Measurements from ENCODE around the gene UBE2O. TPM values are rescaled to one million over a fixed set of nuclear protein-coding genes. Genes with fewer than 3 reads are reported as not detected.

UBE2O gene
- total RNA-seq, 1 experiment from 2014 or later = 64.7 TPM

DNA sequence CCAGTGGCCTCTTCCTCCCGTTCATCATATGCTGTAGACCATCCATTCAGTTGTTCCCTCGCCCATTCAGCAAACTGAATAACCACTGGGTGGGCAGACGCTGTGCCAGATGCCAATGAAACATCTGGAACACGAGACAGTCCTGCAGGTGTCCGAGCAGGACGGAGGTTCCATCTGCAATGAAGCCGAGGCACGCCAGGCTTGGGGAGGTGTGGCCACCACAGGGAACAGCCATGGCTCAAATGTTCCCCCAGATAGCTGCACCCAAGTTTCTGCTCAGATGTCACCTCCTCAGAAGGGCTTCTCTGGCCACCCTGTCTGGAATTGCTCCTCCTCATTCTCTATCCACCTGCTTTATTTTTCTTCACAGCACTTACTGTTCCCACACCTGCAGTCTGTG, 30.5 kb downstream of the UBE2O start:
- TF ChIP-seq, protein P1, sequence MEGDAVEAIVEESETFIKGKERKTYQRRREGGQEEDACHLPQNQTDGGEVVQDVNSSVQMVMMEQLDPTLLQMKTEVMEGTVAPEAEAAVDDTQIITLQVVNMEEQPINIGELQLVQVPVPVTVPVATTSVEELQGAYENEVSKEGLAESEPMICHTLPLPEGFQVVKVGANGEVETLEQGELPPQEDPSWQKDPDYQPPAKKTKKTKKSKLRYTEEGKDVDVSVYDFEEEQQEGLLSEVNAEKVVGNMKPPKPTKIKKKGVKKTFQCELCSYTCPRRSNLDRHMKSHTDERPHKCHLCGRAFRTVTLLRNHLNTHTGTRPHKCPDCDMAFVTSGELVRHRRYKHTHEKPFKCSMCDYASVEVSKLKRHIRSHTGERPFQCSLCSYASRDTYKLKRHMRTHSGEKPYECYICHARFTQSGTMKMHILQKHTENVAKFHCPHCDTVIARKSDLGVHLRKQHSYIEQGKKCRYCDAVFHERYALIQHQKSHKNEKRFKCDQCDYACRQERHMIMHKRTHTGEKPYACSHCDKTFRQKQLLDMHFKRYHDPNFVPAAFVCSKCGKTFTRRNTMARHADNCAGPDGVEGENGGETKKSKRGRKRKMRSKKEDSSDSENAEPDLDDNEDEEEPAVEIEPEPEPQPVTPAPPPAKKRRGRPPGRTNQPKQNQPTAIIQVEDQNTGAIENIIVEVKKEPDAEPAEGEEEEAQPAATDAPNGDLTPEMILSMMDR (conservative IDR thresholded peaks at IDR 0.05; ENCODE audit: low read depth, low read length) = no peak
- no peak for TF ChIP-seq EZH2phosphoT487 (IDR thresholded peaks at IDR 0.05; ENCODE audit: borderline replicate concordance, low read length)
- no peak for TF ChIP-seq EZH2 (IDR thresholded peaks at IDR 0.05; ENCODE audit: low read length, unreplicated experiment)
- peaks cover 23% of the 10 kb centered on the region for H4K20me1 ChIP-seq (ENCODE audit: low read length)
- POLR2A ChIA-PET (ENCODE audit: unreplicated experiment) = no interaction called here

DNA sequence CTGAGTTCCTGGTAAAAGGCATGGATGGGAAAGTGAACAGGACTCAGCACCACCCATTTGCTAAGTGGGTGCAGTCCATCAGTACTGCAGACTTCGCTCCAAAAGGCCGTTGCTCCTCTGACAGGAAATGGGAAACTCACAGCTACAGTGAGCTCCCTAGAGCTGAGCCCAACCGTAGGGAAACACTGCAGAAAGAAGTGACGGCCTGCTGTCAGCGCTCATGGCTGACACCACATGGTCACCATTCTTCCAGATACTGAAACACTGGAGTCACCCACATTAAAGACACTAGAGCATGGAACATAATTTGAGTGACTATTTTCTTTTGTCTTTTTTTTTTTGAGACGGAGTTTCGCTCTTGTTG, 31.9 kb downstream of the UBE2O start:
- POLR2A ChIA-PET (ENCODE audit: unreplicated experiment) = no interaction called here
- Histone ChIP-seq H3K27me3 (ENCODE audit: low read length) (no peaks in the 10 kb centered on the region), H3K9me2 (replicated peaks; ENCODE audit: low read length) (no peaks in the 10 kb centered on the region), H3K9me3 (ENCODE audit: low read length) (no peaks in the 10 kb centered on the region), H2AFZ (ENCODE audit: low read length) (no peak overlapping the region), H3K4me2 (ENCODE audit: low read length) (no peak overlapping the region), H3K4me3 (ENCODE audit: low read length) (no peak overlapping the region), H3K36me3 (ENCODE audit: low read depth, low read length) (peaks cover 15% of the 10 kb centered on the region; the same call in 1 of the 2 replicates), H4K20me1 (ENCODE audit: low read length) (peaks cover 24% of the 10 kb centered on the region), H3F3A (ENCODE audit: low read length, unreplicated experiment) (no peaks in the 10 kb centered on the region), H3K9ac (ENCODE audit: low read length) (no peak overlapping the region), H3K79me2 (ENCODE audit: low read length) (peaks cover 89% of the 10 kb centered on the region), H3K27ac (ENCODE audit: low read length) (no peak overlapping the region), H3K4me1 (ENCODE audit: insufficient read depth, low read length) (no peaks in the 10 kb centered on the region)
- TF ChIP-seq EZH2 (IDR thresholded peaks at IDR 0.05; ENCODE audit: low read length, unreplicated experiment) = no peak
- TF ChIP-seq, protein P1 (conservative IDR thresholded peaks at IDR 0.05; ENCODE audit: low read depth, low read length) = no peak
- no peak for TF ChIP-seq EZH2phosphoT487 (IDR thresholded peaks at IDR 0.05; ENCODE audit: borderline replicate concordance, low read length)
- CTCF ChIA-PET = no interaction called here
- ATAC-seq (no peak; the same call in 1 of the 2 replicates), DNase-seq (no peak)
- no TSS peak for BruUV-seq (replicated peaks)
- intact Hi-C loops (cut with micrococcal nuclease) = no loop called here

More for the DNA sequence above, 30.5 kb downstream of the UBE2O start:
- H3K27ac ChIP-seq (ENCODE audit: low read length) = no peak overlapping the region
- no peaks in the 10 kb centered on the region for H3K9me3 ChIP-seq (ENCODE audit: low read length)
- BruUV-seq (replicated peaks) = no TSS peak
- H3K27me3 ChIP-seq (ENCODE audit: low read length) = no peaks in the 10 kb centered on the region
- peaks cover 7% of the 10 kb centered on the region; the same call in 1 of the 2 replicates for H3K36me3 ChIP-seq (ENCODE audit: low read depth, low read length)
- no peak for DNase-seq
- no peak overlapping the region for H3K4me2 ChIP-seq (ENCODE audit: low read length)
- intact Hi-C loops (cut with micrococcal nuclease) = no loop called here
- no peak overlapping the region for H3K4me3 ChIP-seq (ENCODE audit: low read length)
- peaks cover 89% of the 10 kb centered on the region for H3K79me2 ChIP-seq (ENCODE audit: low read length)
- H3F3A ChIP-seq (ENCODE audit: low read length, unreplicated experiment) = no peaks in the 10 kb centered on the region
- H2AFZ ChIP-seq (ENCODE audit: low read length) = no peak overlapping the region
- H3K9ac ChIP-seq (ENCODE audit: low read length) = no peak overlapping the region
- no peaks in the 10 kb centered on the region for H3K4me1 ChIP-seq (ENCODE audit: insufficient read depth, low read length)
- ATAC-seq = no peak
- CTCF ChIA-PET = no interaction called here
- no peaks in the 10 kb centered on the region for H3K9me2 ChIP-seq (replicated peaks; ENCODE audit: low read length)

- no peak overlapping the region for H3K27ac ChIP-seq (ENCODE audit: low read length)
- ChIA-PET POLR2A (ENCODE audit: unreplicated experiment) (no interaction called here), CTCF (no interaction called here)
- no TSS peak for BruUV-seq (replicated peaks)
- DNase-seq (no peak), ATAC-seq (no peak)
- intact Hi-C loops (cut with micrococcal nuclease) = no loop called here
- no peak overlapping the region for H3K9ac ChIP-seq (ENCODE audit: low read length)
- H3K4me1 ChIP-seq (ENCODE audit: insufficient read depth, low read length) = no peaks in the 10 kb centered on the region
- H3K4me3 ChIP-seq (ENCODE audit: low read length) = no peak overlapping the region
- H3K79me2 ChIP-seq (ENCODE audit: low read length) = peaks cover 87% of the 10 kb centered on the region
- no peak overlapping the region for H2AFZ ChIP-seq (ENCODE audit: low read length)
- H4K20me1 ChIP-seq (ENCODE audit: low read length) = peaks cover 24% of the 10 kb centered on the region
- no peaks in the 10 kb centered on the region for H3F3A ChIP-seq (ENCODE audit: low read length, unreplicated experiment)
- no peaks in the 10 kb centered on the region for H3K27me3 ChIP-seq (ENCODE audit: low read length)
- TF ChIP-seq EZH2 (IDR thresholded peaks at IDR 0.05; ENCODE audit: low read length, unreplicated experiment) (no peak), EZH2phosphoT487 (IDR thresholded peaks at IDR 0.05; ENCODE audit: borderline replicate concordance, low read length) (no peak)
- TF ChIP-seq, protein P1 (conservative IDR thresholded peaks at IDR 0.05; ENCODE audit: low read depth, low read length) = no peak
- no peaks in the 10 kb centered on the region for H3K9me3 ChIP-seq (ENCODE audit: low read length)
- H3K36me3 ChIP-seq (ENCODE audit: low read depth, low read length) = peaks cover 15% of the 10 kb centered on the region; the same call in 1 of the 2 replicates
- no peak overlapping the region for H3K4me2 ChIP-seq (ENCODE audit: low read length)
- no peaks in the 10 kb centered on the region for H3K9me2 ChIP-seq (replicated peaks; ENCODE audit: low read length)
These were observed 32.5 kb downstream of the UBE2O start for GRCh38 chr17:76420356-76421043.

All from PC-3 (cell line).